Ectodermal cell (in vitro differentiated cells): ENCODE measurements around the gene CSRP3.

Source experiments
- H3K27ac ChIP-seq: 2 replicates; pipeline ENCODE4 v1.7.0; 2013; ENCODE audit warnings: mild to moderate bottlenecking, low read depth, low read length; ENCODE audit not compliant: insufficient read depth, poor library complexity, severe bottlenecking
- H3K27me3 ChIP-seq: 2 replicates; pipeline ENCODE4 v1.7.0; 2013; ENCODE audit warnings: mild to moderate bottlenecking, low read length; ENCODE audit not compliant: insufficient read depth, control insufficient read depth, poor library complexity, severe bottlenecking
- H3K36me3 ChIP-seq: one replicate; pipeline ENCODE4 v1.7.0; 2013; ENCODE audit warnings: low read length; ENCODE audit not compliant: control insufficient read depth, insufficient read depth
- H3K4me1 ChIP-seq: one replicate; pipeline ENCODE4 v1.7.0; 2013; ENCODE audit warnings: low read length; ENCODE audit not compliant: control insufficient read depth, insufficient read depth
- H3K4me3 ChIP-seq: 2 replicates; pipeline ENCODE4 v1.7.0; 2013; ENCODE audit warnings: low read depth, low read length, control low read depth; ENCODE audit not compliant: insufficient read depth
- H3K9me3 ChIP-seq: 2 replicates; pipeline ENCODE4 v1.7.0; 2013; ENCODE audit warnings: mild to moderate bottlenecking, low read length, moderate library complexity; ENCODE audit not compliant: control insufficient read depth
- WGBS, 2 experiments: methylation state at CpG; one replicate each; pipeline ENCODE4 v1.1.7; 2013; ENCODE audit warnings: missing lambda C conversion rate in 2 of 2; 5-methylcytosine and 5-hydroxymethylcytosine counted together

CSRP3 gene

DNA sequence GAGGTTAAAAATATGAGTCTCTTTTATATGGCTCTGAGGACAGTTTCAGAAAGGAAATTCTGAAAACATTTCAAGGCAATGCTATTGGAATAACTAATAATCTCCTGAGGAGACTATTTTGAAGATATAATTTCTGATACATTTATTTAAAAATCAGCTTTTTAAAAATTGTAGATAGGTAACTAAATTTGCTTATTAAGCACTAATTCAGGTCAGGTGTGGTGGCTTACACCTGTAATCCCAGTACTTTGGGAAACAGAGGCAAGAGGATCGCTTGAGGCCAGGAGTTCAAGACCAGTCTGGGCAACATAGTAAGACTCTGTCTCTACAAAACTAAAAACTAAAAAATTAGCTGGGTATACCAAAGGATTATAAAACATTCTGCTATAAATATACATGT is 67.8 kb downstream of the CSRP3 start:
- no peak overlapping the region for H3K4me3 ChIP-seq
- WGBS, 2 experiments, result 93 to 100% methylated on average over 1 of the region's 1 CpG
- H3K27ac ChIP-seq, result no peak overlapping the region
- no peaks in the 10 kb centered on the region for H3K4me1 ChIP-seq
- no peaks in the 10 kb centered on the region for H3K36me3 ChIP-seq
- no peaks in the 10 kb centered on the region for H3K9me3 ChIP-seq
- no peaks in the 10 kb centered on the region for H3K27me3 ChIP-seq
